LNCAP (cell line): ENCODE results near the gene C10orf67.

Experiments
- CTCF ChIP-seq: fragments of 450-650 bp; IDR thresholded peaks from 2 replicates; pipeline ENCODE4 v1.5.1; 2017; ENCODE audit warnings: mild to moderate bottlenecking

C10orf67 gene

GRCh38 chr10:23379686-23380085 is 35.1 kb upstream of the C10orf67 start:
- TF ChIP-seq CTCF: no peak

GRCh38 chr10:23376229-23376655 is 31.6 kb upstream of the C10orf67 start:
- no peak for TF ChIP-seq CTCF

- no peak for TF ChIP-seq CTCF
Observed at GRCh38 chr10:23375366-23375765, 30.8 kb upstream of the C10orf67 start.

GRCh38 chr10:23373156-23373555 is 28.6 kb upstream of the C10orf67 start:
- TF ChIP-seq CTCF: no peak

GRCh38 chr10:23371073-23371472 is 26.5 kb upstream of the C10orf67 start:
- TF ChIP-seq CTCF: no peak

GRCh38 chr10:23370106-23370505 is 25.5 kb upstream of the C10orf67 start:
- no peak for TF ChIP-seq CTCF

- TF ChIP-seq CTCF: no peak
Observed at GRCh38 chr10:23368816-23369640, 24.4 kb upstream of the C10orf67 start.
